Astrocyte of the cerebellum (primary cell): ENCODE data around the gene SPATS2.

Experiments used
- DNase-seq: peaks from one replicate; pipeline ENCODE4 v3.0.0-alpha.2; 2011; ENCODE audit warnings: low read depth
- H3K4me3 ChIP-seq: 2 replicates; pipeline ENCODE4 v1.5.1; 2011; ENCODE audit warnings: mild to moderate bottlenecking, low read depth, low read length, moderate library complexity
- in situ Hi-C: cut with HindIII; loops from 2 replicates; pipeline ENCODE4 v1.10.0; 2017; ENCODE audit warnings: low sequenced_read_pairs
- TF ChIP-seq, protein P1 (sequence below): IDR thresholded peaks from 2 replicates; pipeline ENCODE4 v1.5.1; 2012; ENCODE audit warnings: low read length, low read depth, moderate library complexity, mild to moderate bottlenecking; ENCODE audit errors: missing control alignments

SPATS2 gene

GRCh38 chr12:49366096-49366651 lies 1.1 kb upstream of the SPATS2 start:
- peak overlapping the region; percentile 64 for H3K4me3 ChIP-seq
- in situ Hi-C loops = loop anchor here (5.0 kb wide), 3 partner anchors 51 to 141 kb away; partner anchors contain the start of gene TUBA1C
- TF ChIP-seq, protein P1, sequence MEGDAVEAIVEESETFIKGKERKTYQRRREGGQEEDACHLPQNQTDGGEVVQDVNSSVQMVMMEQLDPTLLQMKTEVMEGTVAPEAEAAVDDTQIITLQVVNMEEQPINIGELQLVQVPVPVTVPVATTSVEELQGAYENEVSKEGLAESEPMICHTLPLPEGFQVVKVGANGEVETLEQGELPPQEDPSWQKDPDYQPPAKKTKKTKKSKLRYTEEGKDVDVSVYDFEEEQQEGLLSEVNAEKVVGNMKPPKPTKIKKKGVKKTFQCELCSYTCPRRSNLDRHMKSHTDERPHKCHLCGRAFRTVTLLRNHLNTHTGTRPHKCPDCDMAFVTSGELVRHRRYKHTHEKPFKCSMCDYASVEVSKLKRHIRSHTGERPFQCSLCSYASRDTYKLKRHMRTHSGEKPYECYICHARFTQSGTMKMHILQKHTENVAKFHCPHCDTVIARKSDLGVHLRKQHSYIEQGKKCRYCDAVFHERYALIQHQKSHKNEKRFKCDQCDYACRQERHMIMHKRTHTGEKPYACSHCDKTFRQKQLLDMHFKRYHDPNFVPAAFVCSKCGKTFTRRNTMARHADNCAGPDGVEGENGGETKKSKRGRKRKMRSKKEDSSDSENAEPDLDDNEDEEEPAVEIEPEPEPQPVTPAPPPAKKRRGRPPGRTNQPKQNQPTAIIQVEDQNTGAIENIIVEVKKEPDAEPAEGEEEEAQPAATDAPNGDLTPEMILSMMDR = no peak
- no peak for DNase-seq

DNA sequence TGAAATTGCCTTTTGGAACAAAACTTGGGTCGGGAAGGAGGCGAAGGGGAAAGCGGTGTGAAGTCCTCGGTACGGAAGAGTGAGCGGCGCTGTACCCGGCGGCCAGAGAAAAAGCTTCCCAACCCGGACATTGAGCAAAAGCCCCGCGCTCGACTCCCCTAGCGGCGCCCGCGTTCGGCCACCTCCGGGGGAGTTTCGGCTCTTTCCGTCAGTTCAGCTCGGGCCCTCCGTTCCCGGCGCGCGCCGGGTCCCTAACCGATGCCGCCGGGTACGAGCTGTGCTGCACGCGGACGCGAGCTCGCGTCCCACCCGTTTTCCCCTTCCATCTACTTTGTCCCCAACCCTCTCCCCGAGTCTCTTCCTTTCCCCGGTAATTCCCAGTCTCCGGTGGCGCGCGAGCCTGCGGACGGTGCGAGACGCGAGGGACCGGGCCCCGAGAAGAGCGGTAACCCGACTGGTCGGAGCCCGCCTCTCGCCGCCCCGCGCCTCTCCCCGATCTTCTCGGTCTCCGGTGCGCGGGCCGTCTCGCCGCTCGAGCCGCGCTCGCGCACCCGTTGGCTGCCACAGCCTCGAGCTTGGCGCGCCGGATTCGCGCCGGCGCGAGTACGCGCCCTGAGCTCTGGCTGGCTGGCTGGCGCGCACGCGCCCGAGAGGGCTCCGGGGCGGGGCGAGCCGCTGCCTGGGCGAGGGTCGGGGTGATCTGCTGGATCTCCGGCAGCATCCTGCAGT lies 446 bp upstream of the SPATS2 start:
- peak; percentile 84 for DNase-seq
- H3K4me3 ChIP-seq = peak overlapping the region; percentile 64
- TF ChIP-seq, protein P1 = no peak
- in situ Hi-C loops = loop anchor here (5.0 kb wide), 3 partner anchors 50 to 140 kb away; partner anchors contain the start of gene TUBA1C

- no peak for DNase-seq
- in situ Hi-C loops = loop anchor here (5.0 kb wide), 3 partner anchors 49 to 139 kb away; partner anchors contain the start of gene TUBA1C
- peak overlapping the region; percentile 64 for H3K4me3 ChIP-seq
- TF ChIP-seq, protein P1 = no peak
Measured at GRCh38 chr12:49368240-49368600, 958 bp downstream of the SPATS2 start.

- H3K4me3 ChIP-seq = no peak overlapping the region
- in situ Hi-C loops = loop anchor here (5.0 kb wide), 3 partner anchors 48 to 138 kb away; partner anchors contain the start of gene TUBA1C
- no peak for DNase-seq
- TF ChIP-seq, protein P1 = peak; percentile 58
Measured at GRCh38 chr12:49369411-49370145, 2.3 kb downstream of the SPATS2 start.

DNA sequence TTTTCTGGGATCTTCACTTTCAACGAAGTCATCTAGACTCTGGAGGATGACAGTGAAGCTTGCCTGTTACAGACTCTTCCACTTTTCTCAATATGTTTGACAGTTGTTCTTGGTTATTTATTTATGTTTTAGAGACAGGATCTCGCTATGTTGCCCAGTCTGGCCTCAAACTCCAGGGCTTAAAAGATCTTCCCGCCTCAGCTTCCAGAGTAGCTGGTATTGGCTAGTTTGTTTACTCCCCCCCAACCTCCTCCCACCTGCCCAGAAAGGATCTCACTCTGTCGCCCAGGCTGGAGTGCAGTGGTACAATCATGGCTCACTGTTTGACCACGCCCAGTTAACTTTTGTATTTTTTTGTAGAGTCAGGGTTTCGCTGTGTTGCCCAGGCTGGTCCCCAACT lies 3.3 kb downstream of the SPATS2 start:
- no peak overlapping the region for H3K4me3 ChIP-seq
- TF ChIP-seq, protein P1 = no peak
- DNase-seq = no peak
- in situ Hi-C loops = no loop called here

DNA sequence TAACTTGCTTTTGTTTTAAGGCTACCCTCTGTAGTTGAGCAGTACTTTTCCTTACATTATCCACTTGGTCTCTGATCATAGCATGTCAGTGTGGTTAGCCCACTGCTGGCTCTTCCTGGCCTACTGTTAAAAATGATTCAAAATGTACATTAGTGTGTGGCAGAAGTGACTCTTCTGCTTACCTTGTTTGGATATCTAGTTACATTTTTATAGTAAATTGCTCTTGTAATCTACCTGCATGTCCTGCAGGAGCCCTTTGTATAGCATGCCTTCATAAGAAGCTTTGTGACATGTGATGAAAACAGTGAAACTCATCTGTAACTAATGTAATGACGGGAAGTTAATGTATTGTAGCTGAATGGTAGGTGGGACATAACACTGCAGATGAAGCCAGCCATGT lies 8.1 kb downstream of the SPATS2 start:
- TF ChIP-seq, protein P1 = no peak
- no peak overlapping the region for H3K4me3 ChIP-seq
- DNase-seq = no peak
- in situ Hi-C loops = no loop called here
